Esophagus squamous epithelium (tissue), 5 donors: Measurements from ENCODE around the gene IRF2. TPM values are rescaled to one million over a fixed set of nuclear protein-coding genes. Genes with fewer than 3 reads are reported as not detected.
A peak's percentile ranks its signal among the peaks of the same experiment; 100 is the strongest.

Experiments used
- DNase-seq: peaks from one replicate; lab custom pipeline; 2025; lab: John Stamatoyannopoulos, UW
- H3K27ac ChIP-seq, 4 donors: fragments of 200-600 bp; sonication (generic); one replicate each; pipeline ENCODE4 v1.5.1; 2016 to 2019; ENCODE audit warnings: mild to moderate bottlenecking in 1 of 4
- H3K27me3 ChIP-seq, 4 donors: fragments of 200-600 bp; sonication (generic); 1 replicate in 3 of 4; 2 replicates in 1 of 4; pipeline versions ENCODE4 v1.5.1 to v1.6.0; 2017 to 2021; ENCODE audit warnings: antibody characterized with exemption in 1 of 4
- H3K36me3 ChIP-seq, 3 donors: fragments of 200-600 bp; sonication (generic); one replicate each; pipeline ENCODE4 v1.5.1; 2016 to 2019
- H3K4me1 ChIP-seq, 3 donors: fragments of 200-600 bp; sonication (generic); one replicate each; pipeline ENCODE4 v1.5.1; 2017 to 2019
- H3K4me3 ChIP-seq, 4 donors: fragments of 200-600 bp; sonication (generic); 1 replicate in 3 of 4; 2 replicates in 1 of 4; pipeline ENCODE4 v1.5.1; 2016 to 2019; ENCODE audit warnings: mild to moderate bottlenecking in 2 of 4, moderate library complexity in 1 of 4
- H3K9me3 ChIP-seq, 3 donors: fragments of 200-600 bp; sonication (generic); one replicate each; pipeline ENCODE4 v1.5.1; 2016 to 2019
- CTCF ChIP-seq, 6 experiments: fragments of 450-650 bp in 4 of 6; fragments of 200-600 bp in 2 of 6; sonication (generic) in 2 of 6; IDR thresholded peaks; one replicate each; pipeline ENCODE4 v1.5.1; 2016 to 2019; ENCODE audit warnings: antibody characterized with exemption in 6 of 6, mild to moderate bottlenecking in 4 of 6, moderate library complexity in 4 of 6
- POLR2A ChIP-seq, 4 donors: fragments of 450-650 bp; IDR thresholded peaks; one replicate each; pipeline ENCODE4 v1.6.1; 2017; ENCODE audit warnings: antibody characterized with exemption in 4 of 4, mild to moderate bottlenecking in 4 of 4, moderate library complexity in 3 of 4
- WGBS, 2 donors: methylation state at CpG; one replicate each; pipeline ENCODE4 v1.1.5; 2018; 5-methylcytosine and 5-hydroxymethylcytosine counted together
- intact Hi-C: fragments of 100-400 bp; cut with DNase I; formaldehyde crosslinking; loops from one replicate; pipeline ENCODE4 v1.15.0; 2022
- total RNA-seq, 4 donors: library from RNA; depleted of rRNA; stranded (reverse); fragments of >200 nt; gene quantifications; one replicate each; pipeline ENCODE4 v1.1.0, GENCODE V29; 2016
- donor health status: DM: yes; HTN: yes; CAD: no.

The IRF2 gene
- total RNA-seq, 4 donors from 2014 or later, result 16.6 to 30.2 (median 23.4) TPM

GRCh38 chr4:184409911-184410692, 64.2 kb downstream of the IRF2 start:
- Histone ChIP-seq H3K27me3 (no peaks in the 10 kb centered on the region), H3K9me3 (no peaks in the 10 kb centered on the region), H3K4me1 (peaks cover 27 to 51% (median 29%) of the 10 kb centered on the region in 3 donors), H3K27ac (no peak overlapping the region), H3K36me3 (peaks cover 7 to 87% (median 12%) of the 10 kb centered on the region in 3 donors), H3K4me3 (no peak overlapping the region)
- no peak for TF ChIP-seq CTCF (IDR thresholded peaks at IDR 0.05)
- TF ChIP-seq POLR2A (IDR thresholded peaks at IDR 0.05), result no peak
- DNase-seq, result no peak
- 89% methylated on average over 12 of the region's 12 CpGs for WGBS, 2 donors
- intact Hi-C loops, result loop anchor here (10.0 kb wide), 1 partner anchor 125 kb away; no protein-coding TSS in a partner anchor

- peaks cover 27 to 46% (median 29%) of the 10 kb centered on the region in 3 donors for H3K4me1 ChIP-seq
- TF ChIP-seq CTCF (IDR thresholded peaks at IDR 0.05), result no peak
- TF ChIP-seq POLR2A (IDR thresholded peaks at IDR 0.05), result no peak
These were observed 64.8 kb downstream of the IRF2 start for GRCh38 chr4:184409502-184409901.

GRCh38 chr4:184408684-184409081, 65.7 kb downstream of the IRF2 start:
- no peaks in the 10 kb centered on the region for H3K9me3 ChIP-seq
- TF ChIP-seq CTCF (IDR thresholded peaks at IDR 0.05) (no peak), POLR2A (IDR thresholded peaks at IDR 0.05) (no peak)
- intact Hi-C loops, result loop anchor here (10.0 kb wide), 1 partner anchor 126 kb away; no protein-coding TSS in a partner anchor
- H3K4me1 ChIP-seq, result peaks cover 27 to 48% (median 29%) of the 10 kb centered on the region in 3 donors
- peaks cover 12 to 90% (median 14%) of the 10 kb centered on the region in 3 donors for H3K36me3 ChIP-seq
- H3K27ac ChIP-seq, result peak overlapping the region in 3 of 4 donors; percentile 84 to 90 (median 87)
- 69 to 84% methylated on average over 2 to 3 of the region's 3 CpGs for WGBS, 2 donors
- H3K4me3 ChIP-seq, result no peak overlapping the region
- H3K27me3 ChIP-seq, result no peaks in the 10 kb centered on the region
- DNase-seq, result no peak

More at GRCh38 chr4:184409502-184409901, 64.8 kb downstream of the IRF2 start:
- Histone ChIP-seq H3K27me3 (no peaks in the 10 kb centered on the region), H3K9me3 (no peaks in the 10 kb centered on the region), H3K27ac (no peak overlapping the region), H3K4me3 (no peak overlapping the region), H3K36me3 (peaks cover 11 to 90% (median 14%) of the 10 kb centered on the region in 3 donors)
- no peak for DNase-seq
- intact Hi-C loops, result loop anchor here (10.0 kb wide), 1 partner anchor 125 kb away; no protein-coding TSS in a partner anchor
- WGBS, 2 donors, result 79 to 89% methylated on average over 2 to 7 of the region's 9 CpGs

- no peak overlapping the region for H3K4me3 ChIP-seq
- no peaks in the 10 kb centered on the region for H3K9me3 ChIP-seq
- H3K27ac ChIP-seq, result peak overlapping the region; percentile 81 to 90 (median 86)
- H3K27me3 ChIP-seq, result no peaks in the 10 kb centered on the region
- intact Hi-C loops, result loop anchor here (10.0 kb wide), 1 partner anchor 127 kb away; no protein-coding TSS in a partner anchor
- H3K4me1 ChIP-seq, result peaks cover 27 to 53% (median 34%) of the 10 kb centered on the region in 3 donors
- no peak for DNase-seq
- H3K36me3 ChIP-seq, result peaks cover 12 to 91% (median 14%) of the 10 kb centered on the region in 3 donors
- TF ChIP-seq POLR2A (IDR thresholded peaks at IDR 0.05), result no peak
- no peak for TF ChIP-seq CTCF (IDR thresholded peaks at IDR 0.05)
- WGBS, 2 donors, result 32 to 40% methylated on average over 8 of the region's 8 CpGs
These were observed 66.2 kb downstream of the IRF2 start for GRCh38 chr4:184408021-184408683.
